GM12878 (cell line): ENCODE measurements around the gene H1-8. TPM values are rescaled to one million over a fixed set of nuclear protein-coding genes. Genes with fewer than 3 reads are reported as not detected.
"Not testable (repeated sequence)": the region's sequence is repeated elsewhere in the genome, so short reads cannot be mapped to it uniquely, and the experiment has no call there.

Experiments
- ATAC-seq: fragments of 200-7000 bp; cut with Tn5 transposase; 3 replicates; pipeline ENCODE4 v1.9.1; 2020; ENCODE audit warnings: mild to moderate bottlenecking, moderate library complexity
- BruUV-seq: library from RNA; stranded (reverse); fragments of 400-500 nt; replicated peaks from 2 replicates; lab custom pipeline; 2021; lab: Mats Ljungman, UMichigan
- CTCF ChIA-PET: fragments of 300-600 bp; sonication (Branson Sonifier 250); formaldehyde crosslinking; extraction: SDS; loops from one replicate; lab custom pipeline; 2021; ENCODE audit warnings: inconsistent platforms; lab: Yijun Ruan, JAX
- POLR2A ChIA-PET: fragments of 350-600 bp; formaldehyde crosslinking; extraction: SDS; loops from one replicate; lab custom pipeline; 2021; ENCODE audit warnings: inconsistent platforms; lab: Charles Lee
- RAD21 ChIA-PET: fragments of 300-600 bp; sonication (Branson Sonifier 250); formaldehyde crosslinking; loops from one replicate; lab custom pipeline; 2023; ENCODE audit warnings: antibody characterized with exemption; ENCODE audit not compliant: unreplicated experiment; lab: Charles Lee
- SMC1A ChIA-PET: fragments of 300-600 bp; sonication (Branson Sonifier 250); formaldehyde crosslinking; loops from one replicate; lab custom pipeline; 2023; ENCODE audit not compliant: unreplicated experiment, uncharacterized antibody; lab: Charles Lee
- DNase-seq: peaks from one replicate; pipeline ENCODE4 v3.0.0-alpha.2; 2011; ENCODE audit warnings: low read depth, low spot score
- FAIRE-seq: peaks from 3 replicates; lab custom pipeline; 2011; peaks lifted over from hg19 to GRCh38; lab: Jason Lieb, UNC
- H2AFZ ChIP-seq: 2 replicates; pipeline ENCODE4 v1.6.0; 2011; ENCODE audit warnings: low read depth, low read length, control low read depth; ENCODE audit not compliant: control insufficient read depth
- H3K27ac ChIP-seq: 2 replicates; pipeline ENCODE4 v1.5.1; 2011; ENCODE audit warnings: control low read depth; ENCODE audit not compliant: control insufficient read depth, insufficient read depth
- H3K27me3 ChIP-seq, 2 experiments: replicated peaks in 1 of 2; 2 replicates each; pipeline versions ENCODE4 v1.6.0 to v1.6.1; 2011; ENCODE audit warnings: low read length in 1 of 2; ENCODE audit not compliant: control insufficient read depth in 2 of 2, insufficient read depth in 2 of 2
- H3K36me3 ChIP-seq, 2 experiments: 2 replicates each; pipeline ENCODE4 v1.5.1; 2011; ENCODE audit warnings: low read length in 1 of 2; ENCODE audit not compliant: control insufficient read depth in 2 of 2, insufficient read depth in 2 of 2
- H3K4me1 ChIP-seq: 2 replicates; pipeline ENCODE4 v1.6.1; 2011; ENCODE audit warnings: mild to moderate bottlenecking, low read length, moderate library complexity, mixed read lengths; ENCODE audit not compliant: control insufficient read depth, insufficient read depth
- H3K4me2 ChIP-seq: 2 replicates; pipeline ENCODE4 v1.6.0; 2011; ENCODE audit warnings: control low read depth; ENCODE audit not compliant: control insufficient read depth, insufficient read depth
- H3K4me3 ChIP-seq: fragments of 200-600 bp; sonication (generic); 2 replicates; pipeline ENCODE4 v1.5.1; 2016
- H3K79me2 ChIP-seq: 2 replicates; pipeline ENCODE4 v1.6.0; 2011; ENCODE audit warnings: low read length; ENCODE audit not compliant: control insufficient read depth, insufficient read depth
- H3K9ac ChIP-seq: 2 replicates; pipeline ENCODE4 v1.8.0; 2011; ENCODE audit warnings: low read length, control low read depth, mixed read lengths; ENCODE audit not compliant: control insufficient read depth, insufficient read depth
- H3K9me3 ChIP-seq: replicated peaks from 3 replicates; pipeline ENCODE4 v1.5.1; 2011; ENCODE audit warnings: mild to moderate bottlenecking, low read length; ENCODE audit not compliant: control insufficient read depth, insufficient read depth
- H4K20me1 ChIP-seq: 2 replicates; pipeline ENCODE4 v1.6.0; 2011; ENCODE audit not compliant: control insufficient read depth, insufficient read depth
- WGBS: methylation state at CpG from one replicate; pipeline ENCODE4 v1.1.6; 2016; ENCODE audit warnings: low lambda C conversion rate; ENCODE audit not compliant: insufficient replicate concordance, insufficient coverage; ENCODE audit errors: missing lambda C conversion rate; 5-methylcytosine and 5-hydroxymethylcytosine counted together
- in situ Hi-C: fragments of 300-500 bp; cut with MboI; formaldehyde crosslinking; loops from 9 replicates; pipeline ENCODE4 v1.14.3; 2018; ENCODE audit warnings: mixed read lengths
- intact Hi-C: fragments of 100-400 bp; cut with micrococcal nuclease; formaldehyde crosslinking; loops from one replicate; pipeline ENCODE4 v1.14.2; 2022; ENCODE audit not compliant: unreplicated experiment
- polyA plus RNA-seq, 11 experiments: library from polyadenylated mRNA; depleted of rRNA in 4 of 11; unstranded in 6 of 11; stranded (reverse) in 5 of 11; fragments of >200 nt; fragmentation: Nextera tagmentation in 4 of 11; fragmentation: Illumina TruSeq in 1 of 11; extraction: Ambion mirVana in 4 of 11; extraction: Trizol in 1 of 11; gene quantifications; 1 replicate in 1 of 11; 2 replicates in 10 of 11; pipeline versions ENCODE4 v1.2.1 to v1.2.3, GENCODE V29; 2011 to 2016; ENCODE audit warnings: inconsistent platforms in 2 of 11, missing spikeins in 2 of 11, low read depth in 1 of 11
- total RNA-seq, 4 experiments: library from RNA; depleted of rRNA in 3 of 4; stranded (reverse); fragments of >200 nt in 3 of 4; fragmentation: Illumina TruSeq in 1 of 4; extraction: Trizol in 1 of 4; gene quantifications; 2 replicates each; pipeline versions ENCODE4 v1.2.1 to v1.2.3, GENCODE V29; 2013 to 2021
- TF ChIP-seq, protein P1 (sequence below): fragments of 450-650 bp; IDR thresholded peaks from 2 replicates; pipeline ENCODE4 v1.6.1; 2017; ENCODE audit warnings: antibody characterized with exemption, mild to moderate bottlenecking, moderate library complexity
- TF ChIP-seq, protein P2 (sequence below): fragments of 450-650 bp; IDR thresholded peaks from 2 replicates; pipeline ENCODE4 v1.6.1; 2014; ENCODE audit warnings: mild to moderate bottlenecking

H1-8 gene
- total and polyA plus RNA-seq, 10 of the 15 experiments (the other 5 are each of a cell fraction or from before 2014, with no cell fraction given): not detected

DNA sequence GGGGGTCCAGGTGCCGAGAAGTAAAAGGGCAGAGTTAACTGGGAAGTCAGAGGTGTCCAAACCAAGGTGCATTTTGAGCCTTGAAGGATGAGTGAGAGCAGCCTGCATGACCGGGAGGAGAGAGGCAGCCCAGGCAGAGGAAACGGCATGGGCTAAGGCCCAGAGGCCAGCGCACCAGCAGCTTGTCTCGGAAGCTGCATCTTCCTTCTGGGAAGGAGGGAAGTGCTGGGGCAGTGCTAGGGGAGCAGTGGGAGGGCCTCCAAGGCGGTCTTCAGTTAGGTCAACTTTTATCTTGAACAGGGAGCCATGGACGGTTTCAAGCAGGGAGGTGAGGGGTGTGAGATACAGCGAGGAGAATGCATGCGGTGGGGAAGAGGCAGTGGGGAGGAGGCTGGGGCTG is 1.0 kb downstream of the H1-8 start (continued):
- TF ChIP-seq, protein P1, sequence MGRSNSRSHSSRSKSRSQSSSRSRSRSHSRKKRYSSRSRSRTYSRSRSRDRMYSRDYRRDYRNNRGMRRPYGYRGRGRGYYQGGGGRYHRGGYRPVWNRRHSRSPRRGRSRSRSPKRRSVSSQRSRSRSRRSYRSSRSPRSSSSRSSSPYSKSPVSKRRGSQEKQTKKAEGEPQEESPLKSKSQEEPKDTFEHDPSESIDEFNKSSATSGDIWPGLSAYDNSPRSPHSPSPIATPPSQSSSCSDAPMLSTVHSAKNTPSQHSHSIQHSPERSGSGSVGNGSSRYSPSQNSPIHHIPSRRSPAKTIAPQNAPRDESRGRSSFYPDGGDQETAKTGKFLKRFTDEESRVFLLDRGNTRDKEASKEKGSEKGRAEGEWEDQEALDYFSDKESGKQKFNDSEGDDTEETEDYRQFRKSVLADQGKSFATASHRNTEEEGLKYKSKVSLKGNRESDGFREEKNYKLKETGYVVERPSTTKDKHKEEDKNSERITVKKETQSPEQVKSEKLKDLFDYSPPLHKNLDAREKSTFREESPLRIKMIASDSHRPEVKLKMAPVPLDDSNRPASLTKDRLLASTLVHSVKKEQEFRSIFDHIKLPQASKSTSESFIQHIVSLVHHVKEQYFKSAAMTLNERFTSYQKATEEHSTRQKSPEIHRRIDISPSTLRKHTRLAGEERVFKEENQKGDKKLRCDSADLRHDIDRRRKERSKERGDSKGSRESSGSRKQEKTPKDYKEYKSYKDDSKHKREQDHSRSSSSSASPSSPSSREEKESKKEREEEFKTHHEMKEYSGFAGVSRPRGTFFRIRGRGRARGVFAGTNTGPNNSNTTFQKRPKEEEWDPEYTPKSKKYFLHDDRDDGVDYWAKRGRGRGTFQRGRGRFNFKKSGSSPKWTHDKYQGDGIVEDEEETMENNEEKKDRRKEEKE: no peak
- TF ChIP-seq, protein P2, sequence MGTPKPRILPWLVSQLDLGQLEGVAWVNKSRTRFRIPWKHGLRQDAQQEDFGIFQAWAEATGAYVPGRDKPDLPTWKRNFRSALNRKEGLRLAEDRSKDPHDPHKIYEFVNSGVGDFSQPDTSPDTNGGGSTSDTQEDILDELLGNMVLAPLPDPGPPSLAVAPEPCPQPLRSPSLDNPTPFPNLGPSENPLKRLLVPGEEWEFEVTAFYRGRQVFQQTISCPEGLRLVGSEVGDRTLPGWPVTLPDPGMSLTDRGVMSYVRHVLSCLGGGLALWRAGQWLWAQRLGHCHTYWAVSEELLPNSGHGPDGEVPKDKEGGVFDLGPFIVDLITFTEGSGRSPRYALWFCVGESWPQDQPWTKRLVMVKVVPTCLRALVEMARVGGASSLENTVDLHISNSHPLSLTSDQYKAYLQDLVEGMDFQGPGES: no peak

DNA sequence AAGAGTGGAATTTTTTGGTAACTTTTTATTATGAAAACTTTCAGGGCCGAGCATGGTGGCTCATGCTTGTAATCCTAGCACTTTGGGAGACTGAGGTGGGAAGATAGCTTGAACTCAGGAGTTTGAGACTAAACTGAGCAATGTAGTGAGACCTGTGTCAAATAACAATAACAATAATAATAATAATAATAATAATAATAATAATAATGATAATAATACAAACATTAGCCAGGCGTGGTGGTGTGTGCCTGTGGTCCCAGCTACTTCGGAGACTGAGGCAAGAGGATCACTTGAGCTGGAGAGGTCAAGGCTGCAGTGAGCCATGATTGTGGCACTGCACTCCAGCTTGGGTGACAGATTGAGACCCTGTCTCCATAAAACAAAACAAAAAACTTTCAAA is 3.0 kb downstream of the H1-8 start:
- H3K4me1 ChIP-seq, H3K9me3 ChIP-seq, H3K9ac ChIP-seq, H3K4me3 ChIP-seq, in situ Hi-C loops, intact Hi-C loops, ATAC-seq, CTCF ChIA-PET, H3K79me2 ChIP-seq, H3K27me3 ChIP-seq, H4K20me1 ChIP-seq, RAD21 ChIA-PET, H2AFZ ChIP-seq, H3K36me3 ChIP-seq, DNase-seq, FAIRE-seq, BruUV-seq, POLR2A ChIA-PET, H3K4me2 ChIP-seq, H3K27ac ChIP-seq: not testable (repeated sequence)
- 1% methylated on average over 3 of the region's 3 CpGs for WGBS
- SMC1A ChIA-PET: interaction anchor here (0.8 kb wide), 1 partner anchor 8 kb away, joined by 3 read pairs; no protein-coding TSS in a partner anchor
